HG03108 (cell line): ENCODE results near the gene RECK.
A peak's percentile ranks its signal among the peaks of the same experiment; 100 is the strongest.
"Not testable (repeated sequence)": the region's sequence is repeated elsewhere in the genome, so short reads cannot be mapped to it uniquely, and the experiment has no call there.

Source experiments
- ATAC-seq: cut with Tn5 transposase; IDR thresholded peaks from one replicate; pipeline ENCODE4 v1.9.1; 2021; ENCODE audit warnings: moderate library complexity; ENCODE audit not compliant: unreplicated experiment

Gene RECK

GRCh38 chr9:36053971-36054370, 17.3 kb downstream of the RECK start:
- no peak for ATAC-seq

- ATAC-seq, result no peak
These were observed 20.2 kb downstream of the RECK start for GRCh38 chr9:36056896-36057295.

GRCh38 chr9:36063804-36064447, 27.2 kb downstream of the RECK start:
- ATAC-seq, result no peak

GRCh38 chr9:36064448-36065037, 27.8 kb downstream of the RECK start:
- ATAC-seq, result no peak

GRCh38 chr9:36074055-36074454, 37.3 kb downstream of the RECK start:
- ATAC-seq, result no peak

GRCh38 chr9:36074870-36075532, 38.3 kb downstream of the RECK start:
- no peak for ATAC-seq

GRCh38 chr9:36078051-36078450, 41.3 kb downstream of the RECK start:
- ATAC-seq, result no peak

GRCh38 chr9:36080519-36080918, 43.8 kb downstream of the RECK start:
- no peak for ATAC-seq

GRCh38 chr9:36082931-36083330, 46.2 kb downstream of the RECK start:
- ATAC-seq, result no peak

GRCh38 chr9:36086442-36086841, 49.7 kb downstream of the RECK start:
- ATAC-seq, result no peak

- not testable (repeated sequence) for ATAC-seq
These were observed 50.3 kb downstream of the RECK start for GRCh38 chr9:36087054-36087453.

GRCh38 chr9:36088020-36088419, 51.3 kb downstream of the RECK start:
- ATAC-seq, result no peak

- ATAC-seq, result no peak
These were observed 54.6 kb downstream of the RECK start for GRCh38 chr9:36091026-36091953.

GRCh38 chr9:36092014-36092413, 55.3 kb downstream of the RECK start:
- no peak for ATAC-seq

- ATAC-seq, result peak; percentile 97
These were observed 55.9 kb downstream of the RECK start for GRCh38 chr9:36092509-36093215.

- no peak for ATAC-seq
These were observed 56.7 kb downstream of the RECK start for GRCh38 chr9:36093384-36093783.

- no peak for ATAC-seq
These were observed 63.0 kb downstream of the RECK start for GRCh38 chr9:36099718-36100117.

GRCh38 chr9:36100532-36100931, 63.8 kb downstream of the RECK start:
- ATAC-seq, result no peak

GRCh38 chr9:36101916-36102741, 65.4 kb downstream of the RECK start:
- ATAC-seq, result no peak
